Keratinocyte (primary cell): ENCODE results near the gene CDH22. TPM values are rescaled to one million over a fixed set of nuclear protein-coding genes. Genes with fewer than 3 reads are reported as not detected.

Experiments used
- DNase-seq: peaks from one replicate; pipeline ENCODE4 v3.0.0-alpha.2; 2011; ENCODE audit warnings: low read depth, missing footprints, low spot score
- FAIRE-seq: peaks from 2 replicates; lab custom pipeline; 2011; peaks lifted over from hg19 to GRCh38; lab: Jason Lieb, UNC
- H2AFZ ChIP-seq: 2 replicates; pipeline ENCODE4 v1.6.0; 2012; ENCODE audit warnings: low read length, control low read depth, inconsistent platforms; ENCODE audit not compliant: control insufficient read depth
- H3K27ac ChIP-seq: 2 replicates; pipeline ENCODE4 v1.5.1; 2011; ENCODE audit warnings: low read length; ENCODE audit not compliant: control insufficient read depth, insufficient read depth
- H3K27me3 ChIP-seq: 3 replicates; pipeline ENCODE4 v1.6.0; 2011; ENCODE audit warnings: low read length; ENCODE audit not compliant: control insufficient read depth, insufficient read depth; ENCODE audit errors: extremely low read depth
- H3K36me3 ChIP-seq, 2 experiments: 2 replicates in 1 of 2; 3 replicates in 1 of 2; pipeline ENCODE4 v1.5.1; 2011; ENCODE audit warnings: low read length in 2 of 2, mild to moderate bottlenecking in 1 of 2; ENCODE audit not compliant: control insufficient read depth in 2 of 2, insufficient read depth in 2 of 2; ENCODE audit errors: extremely low read depth in 1 of 2
- H3K4me1 ChIP-seq: 3 replicates; pipeline ENCODE4 v1.5.1; 2011; ENCODE audit warnings: low read length; ENCODE audit not compliant: control insufficient read depth, insufficient read depth; ENCODE audit errors: extremely low read depth
- H3K4me2 ChIP-seq: 3 replicates; pipeline ENCODE4 v1.6.0; 2011; ENCODE audit warnings: low read depth, low read length; ENCODE audit not compliant: control insufficient read depth, insufficient read depth; ENCODE audit errors: extremely low read depth
- H3K4me3 ChIP-seq, 3 experiments: fragments of 200-600 bp in 1 of 3; sonication (generic) in 1 of 3; 2 replicates in 2 of 3; 3 replicates in 1 of 3; pipeline ENCODE4 v1.5.1; 2011 to 2016; ENCODE audit warnings: low read length in 3 of 3, mild to moderate bottlenecking in 3 of 3, control low read depth in 2 of 3, inconsistent platforms in 1 of 3, low read depth in 1 of 3, mixed read lengths in 1 of 3, mixed run types in 1 of 3, moderate library complexity in 1 of 3; ENCODE audit not compliant: control insufficient read depth in 2 of 3, insufficient read depth in 2 of 3; ENCODE audit errors: extremely low read depth in 1 of 3
- H3K79me2 ChIP-seq: 2 replicates; pipeline ENCODE4 v1.6.0; 2012; ENCODE audit warnings: low read length; ENCODE audit not compliant: control insufficient read depth, insufficient read depth
- H3K9ac ChIP-seq: 3 replicates; pipeline ENCODE4 v1.6.0; 2011; ENCODE audit warnings: low read length; ENCODE audit not compliant: control insufficient read depth, insufficient read depth; ENCODE audit errors: extremely low read depth
- H3K9me1 ChIP-seq: 3 replicates; pipeline ENCODE4 v1.6.0; 2011; ENCODE audit warnings: low read length; ENCODE audit not compliant: control insufficient read depth, insufficient read depth; ENCODE audit errors: extremely low read depth
- H3K9me3 ChIP-seq: 2 replicates; pipeline ENCODE4 v1.5.1; 2012; ENCODE audit warnings: low read depth, low read length; ENCODE audit not compliant: control insufficient read depth
- H4K20me1 ChIP-seq: 3 replicates; pipeline ENCODE4 v1.6.0; 2011; ENCODE audit warnings: low read length; ENCODE audit not compliant: control insufficient read depth, insufficient read depth; ENCODE audit errors: extremely low read depth
- EZH2 ChIP-seq: IDR thresholded peaks from one replicate; pipeline ENCODE4 v1.6.1; 2012; ENCODE audit warnings: inconsistent platforms, mild to moderate bottlenecking, low read length, moderate library complexity
- dilution Hi-C: fragments of 300-500 bp; cut with MboI; formaldehyde crosslinking; loops from one replicate; pipeline ENCODE4 v1.7.0; 2020; ENCODE audit warnings: low sequenced_read_pairs; ENCODE audit not compliant: extremely low pct_ligation_motif_present
- polyA plus RNA-seq, 5 experiments: library from polyadenylated mRNA; depleted of rRNA in 3 of 5; stranded (reverse) in 3 of 5; stranded (forward) in 1 of 5; unstranded in 1 of 5; fragments of >200 nt; gene quantifications; 1 replicate in 1 of 5; 2 replicates in 3 of 5; 3 replicates in 1 of 5; pipeline versions ENCODE4 v1.2.1 to v1.2.3, GENCODE V29; 2011 to 2012; ENCODE audit warnings: missing spikeins in 2 of 5, low read depth in 1 of 5, low replicate concordance in 1 of 5
- TF ChIP-seq, protein P1 (sequence below), 3 experiments: IDR thresholded peaks in 1 of 3; conservative IDR thresholded peaks in 1 of 3; optimal IDR thresholded peaks in 1 of 3; 2 replicates in 2 of 3; 3 replicates in 1 of 3; pipeline versions ENCODE3 to v1.5.1; 2011; ENCODE audit warnings: low read length in 3 of 3, mild to moderate bottlenecking in 3 of 3, moderate library complexity in 2 of 3, control low read depth in 1 of 3, inconsistent platforms in 1 of 3; ENCODE audit not compliant: insufficient read depth in 2 of 3; ENCODE audit errors: extremely low read depth in 1 of 3

The CDH22 gene
- polyA plus RNA-seq, 1 donor (not counting 4 experiments of a cell fraction or from before 2014, with no cell fraction given) = not detected

DNA sequence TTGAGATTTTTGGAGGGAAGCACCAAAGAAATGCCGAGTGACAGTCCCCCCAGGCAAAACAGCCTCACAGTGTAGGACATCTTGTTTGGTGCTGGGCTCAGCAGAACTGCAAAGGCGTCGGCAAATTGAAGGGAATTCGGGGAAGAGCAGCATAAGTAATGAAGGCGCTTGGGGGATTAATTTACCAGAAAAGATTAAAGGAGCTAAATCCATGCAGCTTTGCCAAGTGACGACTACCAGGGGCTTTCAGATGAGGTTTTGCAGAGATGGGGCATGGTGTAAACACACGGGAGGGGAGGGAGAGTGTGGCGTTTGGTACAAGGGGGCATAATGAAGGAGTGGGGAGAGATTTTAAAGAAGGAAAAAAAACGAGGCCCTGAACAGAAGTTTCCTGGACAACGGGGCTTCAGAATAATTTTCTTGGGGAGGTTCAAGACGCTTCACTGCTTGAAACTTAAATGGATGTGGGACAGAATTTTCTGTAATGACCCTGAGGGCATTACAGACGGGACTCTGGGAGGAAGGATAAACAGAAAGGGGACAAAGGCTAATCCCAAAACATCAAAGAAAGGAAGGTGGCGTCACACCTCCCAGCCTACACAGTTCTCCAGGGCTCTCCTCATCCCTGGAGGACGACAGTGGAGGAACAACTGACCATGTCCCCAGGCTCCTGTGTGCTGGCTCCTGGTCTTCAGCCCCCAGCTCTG is 45.4 kb upstream of the CDH22 start:
- H3K27ac ChIP-seq = no peak overlapping the region
- FAIRE-seq (no peak), DNase-seq (no peak)
- no peak overlapping the region for H3K4me2 ChIP-seq
- dilution Hi-C loops = no loop called here
- H4K20me1 ChIP-seq = no peaks in the 10 kb centered on the region
- H3K9me1 ChIP-seq = no peaks in the 10 kb centered on the region
- H3K4me3 ChIP-seq = no peak overlapping the region
- no peaks in the 10 kb centered on the region for H3K79me2 ChIP-seq
- H2AFZ ChIP-seq = no peak overlapping the region
- H3K4me1 ChIP-seq = no peaks in the 10 kb centered on the region
- H3K9ac ChIP-seq = no peak overlapping the region
- no peak for TF ChIP-seq EZH2
- TF ChIP-seq, protein P1, sequence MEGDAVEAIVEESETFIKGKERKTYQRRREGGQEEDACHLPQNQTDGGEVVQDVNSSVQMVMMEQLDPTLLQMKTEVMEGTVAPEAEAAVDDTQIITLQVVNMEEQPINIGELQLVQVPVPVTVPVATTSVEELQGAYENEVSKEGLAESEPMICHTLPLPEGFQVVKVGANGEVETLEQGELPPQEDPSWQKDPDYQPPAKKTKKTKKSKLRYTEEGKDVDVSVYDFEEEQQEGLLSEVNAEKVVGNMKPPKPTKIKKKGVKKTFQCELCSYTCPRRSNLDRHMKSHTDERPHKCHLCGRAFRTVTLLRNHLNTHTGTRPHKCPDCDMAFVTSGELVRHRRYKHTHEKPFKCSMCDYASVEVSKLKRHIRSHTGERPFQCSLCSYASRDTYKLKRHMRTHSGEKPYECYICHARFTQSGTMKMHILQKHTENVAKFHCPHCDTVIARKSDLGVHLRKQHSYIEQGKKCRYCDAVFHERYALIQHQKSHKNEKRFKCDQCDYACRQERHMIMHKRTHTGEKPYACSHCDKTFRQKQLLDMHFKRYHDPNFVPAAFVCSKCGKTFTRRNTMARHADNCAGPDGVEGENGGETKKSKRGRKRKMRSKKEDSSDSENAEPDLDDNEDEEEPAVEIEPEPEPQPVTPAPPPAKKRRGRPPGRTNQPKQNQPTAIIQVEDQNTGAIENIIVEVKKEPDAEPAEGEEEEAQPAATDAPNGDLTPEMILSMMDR (optimal IDR thresholded peaks at IDR 0.05 in 1 of 3, IDR thresholded peaks at IDR 0.05 in 1 of 3, conservative IDR thresholded peaks at IDR 0.05 in 1 of 3; ENCODE audit: extremely low read depth in 1 of 3, insufficient read depth in 2 of 3, low read length in 3 of 3) = no peak
- H3K9me3 ChIP-seq = no peaks in the 10 kb centered on the region
- H3K27me3 ChIP-seq = no peaks in the 10 kb centered on the region
- peaks cover 11 to 19% of the 10 kb centered on the region in 2 experiments for H3K36me3 ChIP-seq

- Histone ChIP-seq H3K9me3 (no peaks in the 10 kb centered on the region), H4K20me1 (no peaks in the 10 kb centered on the region), H3K36me3 (peaks cover 9 to 19% of the 10 kb centered on the region in 2 experiments), H3K79me2 (no peaks in the 10 kb centered on the region), H3K27me3 (no peaks in the 10 kb centered on the region), H3K9ac (no peak overlapping the region), H2AFZ (no peak overlapping the region), H3K9me1 (no peaks in the 10 kb centered on the region), H3K4me2 (no peak overlapping the region), H3K4me3 (no peak overlapping the region), H3K27ac (no peak overlapping the region), H3K4me1 (no peaks in the 10 kb centered on the region)
- FAIRE-seq (no peak), DNase-seq (no peak)
- TF ChIP-seq, protein P1 (optimal IDR thresholded peaks at IDR 0.05 in 1 of 3, IDR thresholded peaks at IDR 0.05 in 1 of 3, conservative IDR thresholded peaks at IDR 0.05 in 1 of 3; ENCODE audit: extremely low read depth in 1 of 3, insufficient read depth in 2 of 3, low read length in 3 of 3) = no peak
- TF ChIP-seq EZH2 = no peak
- dilution Hi-C loops = no loop called here
These were observed 44.2 kb upstream of the CDH22 start for GRCh38 chr20:46352370-46352938.
